ENCODE measurements around the gene WNT5B. TPM values are rescaled to one million over a fixed set of nuclear protein-coding genes. Genes with fewer than 3 reads are reported as not detected.

The WNT5B gene
- polyA plus RNA-seq, 1 donor (not counting 4 experiments of a cell fraction or from before 2014, with no cell fraction given), result 12.3 TPM

- no peak for DNase-seq (ENCODE audit: low read depth, low spot score)
- H3K79me2 ChIP-seq (ENCODE audit: control insufficient read depth, insufficient read depth, low read length), result no peaks in the 10 kb centered on the region
- H3K27ac ChIP-seq (ENCODE audit: control insufficient read depth, insufficient read depth, low read length), result no peak overlapping the region
- TF ChIP-seq EZH2 (IDR thresholded peaks at IDR 0.05; ENCODE audit: low read length), result no peak
- TF ChIP-seq, protein P1, sequence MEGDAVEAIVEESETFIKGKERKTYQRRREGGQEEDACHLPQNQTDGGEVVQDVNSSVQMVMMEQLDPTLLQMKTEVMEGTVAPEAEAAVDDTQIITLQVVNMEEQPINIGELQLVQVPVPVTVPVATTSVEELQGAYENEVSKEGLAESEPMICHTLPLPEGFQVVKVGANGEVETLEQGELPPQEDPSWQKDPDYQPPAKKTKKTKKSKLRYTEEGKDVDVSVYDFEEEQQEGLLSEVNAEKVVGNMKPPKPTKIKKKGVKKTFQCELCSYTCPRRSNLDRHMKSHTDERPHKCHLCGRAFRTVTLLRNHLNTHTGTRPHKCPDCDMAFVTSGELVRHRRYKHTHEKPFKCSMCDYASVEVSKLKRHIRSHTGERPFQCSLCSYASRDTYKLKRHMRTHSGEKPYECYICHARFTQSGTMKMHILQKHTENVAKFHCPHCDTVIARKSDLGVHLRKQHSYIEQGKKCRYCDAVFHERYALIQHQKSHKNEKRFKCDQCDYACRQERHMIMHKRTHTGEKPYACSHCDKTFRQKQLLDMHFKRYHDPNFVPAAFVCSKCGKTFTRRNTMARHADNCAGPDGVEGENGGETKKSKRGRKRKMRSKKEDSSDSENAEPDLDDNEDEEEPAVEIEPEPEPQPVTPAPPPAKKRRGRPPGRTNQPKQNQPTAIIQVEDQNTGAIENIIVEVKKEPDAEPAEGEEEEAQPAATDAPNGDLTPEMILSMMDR (optimal IDR thresholded peaks at IDR 0.05 in 1 of 3, IDR thresholded peaks at IDR 0.05 in 1 of 3, conservative IDR thresholded peaks at IDR 0.05 in 1 of 3; ENCODE audit: extremely low read depth in 1 of 3, insufficient read depth in 2 of 3, low read length in 3 of 3), result no peak
- no peaks in the 10 kb centered on the region for H3K36me3 ChIP-seq (ENCODE audit: control insufficient read depth in 2 of 2, extremely low read depth in 1 of 2, insufficient read depth in 2 of 2, low read length in 2 of 2)
- dilution Hi-C loops (cut with MboI; ENCODE audit: extremely low pct_ligation_motif_present, low sequenced_read_pairs), result no loop called here
- no peak overlapping the region for H3K4me2 ChIP-seq (ENCODE audit: control insufficient read depth, extremely low read depth, insufficient read depth, low read depth, low read length)
- H3K9me1 ChIP-seq (ENCODE audit: control insufficient read depth, extremely low read depth, insufficient read depth, low read length), result no peaks in the 10 kb centered on the region
- H3K9me3 ChIP-seq (ENCODE audit: control insufficient read depth, low read depth, low read length), result no peaks in the 10 kb centered on the region
- no peak for FAIRE-seq
- H2AFZ ChIP-seq (ENCODE audit: control insufficient read depth, low read length), result no peak overlapping the region
- H3K27me3 ChIP-seq (ENCODE audit: control insufficient read depth, extremely low read depth, insufficient read depth, low read length), result peaks cover 12% of the 10 kb centered on the region
- H3K4me1 ChIP-seq (ENCODE audit: control insufficient read depth, extremely low read depth, insufficient read depth, low read length), result peaks cover 20% of the 10 kb centered on the region
- no peaks in the 10 kb centered on the region for H4K20me1 ChIP-seq (ENCODE audit: control insufficient read depth, extremely low read depth, insufficient read depth, low read length)
- no peak overlapping the region for H3K4me3 ChIP-seq (ENCODE audit: control insufficient read depth in 2 of 3, extremely low read depth in 1 of 3, insufficient read depth in 2 of 3, low read depth in 1 of 3, low read length in 3 of 3)
- H3K9ac ChIP-seq (ENCODE audit: control insufficient read depth, extremely low read depth, insufficient read depth, low read length), result no peak overlapping the region
Measured at GRCh38 chr12:1622406-1622805, 6.6 kb upstream of the WNT5B start.

DNA sequence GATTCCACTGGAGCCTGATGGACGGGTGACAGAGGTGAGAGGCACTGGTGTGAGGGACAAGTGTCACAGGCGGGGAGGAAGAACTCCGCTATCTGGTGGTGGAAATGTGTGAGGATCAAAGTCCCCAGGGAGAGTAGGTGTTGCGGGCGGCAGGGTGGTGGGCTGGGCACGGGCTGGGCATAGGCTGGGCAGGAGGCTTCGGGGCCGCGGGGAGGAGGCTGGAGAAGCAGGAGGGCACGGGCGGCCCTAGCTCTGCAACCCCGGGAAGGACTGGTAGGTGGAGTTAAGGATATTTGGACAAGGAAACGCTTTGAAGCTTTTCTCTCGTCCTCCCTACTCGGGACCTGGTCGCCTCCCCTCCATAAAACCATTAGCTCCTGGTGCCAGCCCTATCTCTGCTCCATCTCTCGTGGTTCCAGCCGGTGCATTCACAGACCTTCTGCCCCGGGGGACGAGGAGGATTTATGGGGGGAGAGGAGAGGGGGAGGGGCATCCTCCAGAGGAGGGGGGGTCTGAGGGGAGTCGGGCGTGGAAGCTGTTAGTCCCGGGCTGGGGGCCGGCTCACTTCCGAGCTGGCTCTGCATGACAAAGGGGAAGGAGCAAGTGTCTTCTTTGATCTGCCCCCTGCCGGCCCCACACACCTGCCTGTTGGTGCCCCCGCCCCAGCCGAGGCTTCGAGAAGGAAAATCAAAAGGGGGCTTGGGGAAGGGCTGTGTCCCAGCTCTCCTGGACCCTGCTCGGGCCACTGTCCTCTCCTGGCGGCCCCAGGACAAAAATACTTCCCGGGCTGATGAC lies 504 bp downstream of the WNT5B start:
- no peak for FAIRE-seq
- Histone ChIP-seq H3K9me3 (ENCODE audit: control insufficient read depth, low read depth, low read length) (no peaks in the 10 kb centered on the region), H3K79me2 (ENCODE audit: control insufficient read depth, insufficient read depth, low read length) (no peaks in the 10 kb centered on the region), H3K4me2 (ENCODE audit: control insufficient read depth, extremely low read depth, insufficient read depth, low read depth, low read length) (peak overlapping the region; percentile 32), H3K9ac (ENCODE audit: control insufficient read depth, extremely low read depth, insufficient read depth, low read length) (no peak overlapping the region), H3K36me3 (ENCODE audit: control insufficient read depth in 2 of 2, extremely low read depth in 1 of 2, insufficient read depth in 2 of 2, low read length in 2 of 2) (peaks cover 1 to 2% of the 10 kb centered on the region in 2 experiments), H3K27ac (ENCODE audit: control insufficient read depth, insufficient read depth, low read length) (no peak overlapping the region), H3K27me3 (ENCODE audit: control insufficient read depth, extremely low read depth, insufficient read depth, low read length) (peaks cover 23% of the 10 kb centered on the region), H3K9me1 (ENCODE audit: control insufficient read depth, extremely low read depth, insufficient read depth, low read length) (no peaks in the 10 kb centered on the region), H2AFZ (ENCODE audit: control insufficient read depth, low read length) (no peak overlapping the region), H4K20me1 (ENCODE audit: control insufficient read depth, extremely low read depth, insufficient read depth, low read length) (no peaks in the 10 kb centered on the region), H3K4me1 (ENCODE audit: control insufficient read depth, extremely low read depth, insufficient read depth, low read length) (peaks cover 9% of the 10 kb centered on the region), H3K4me3 (ENCODE audit: control insufficient read depth in 2 of 3, extremely low read depth in 1 of 3, insufficient read depth in 2 of 3, low read depth in 1 of 3, low read length in 3 of 3) (no peak overlapping the region)
- dilution Hi-C loops (cut with MboI; ENCODE audit: extremely low pct_ligation_motif_present, low sequenced_read_pairs), result no loop called here
- no peak for TF ChIP-seq EZH2 (IDR thresholded peaks at IDR 0.05; ENCODE audit: low read length)
- TF ChIP-seq, protein P1 (optimal IDR thresholded peaks at IDR 0.05 in 1 of 3, IDR thresholded peaks at IDR 0.05 in 1 of 3, conservative IDR thresholded peaks at IDR 0.05 in 1 of 3; ENCODE audit: extremely low read depth in 1 of 3, insufficient read depth in 2 of 3, low read length in 3 of 3), result no peak
- DNase-seq (ENCODE audit: low read depth, low spot score), result no peak

All from keratinocyte (primary cell).